Prostate gland (tissue), 2 donors: ENCODE measurements around the gene ZBTB7C. TPM values are rescaled to one million over a fixed set of nuclear protein-coding genes. Genes with fewer than 3 reads are reported as not detected.
"Not testable (repeated sequence)": the region's sequence is repeated elsewhere in the genome, so short reads cannot be mapped to it uniquely, and the experiment has no call there.

Experiments
- DNase-seq: peaks from one replicate; pipeline ENCODE4 v3.0.0-alpha.2; 2019; ENCODE audit warnings: low spot score
- H3K27ac ChIP-seq, 2 donors: fragments of 200-600 bp; sonication (generic); 2 replicates each; pipeline ENCODE4 v1.5.1; 2017 to 2019
- H3K27me3 ChIP-seq: fragments of 200-600 bp; sonication (generic); replicated peaks from 2 replicates; pipeline ENCODE4 v1.5.1; 2019; ENCODE audit not compliant: insufficient read depth
- H3K36me3 ChIP-seq, 2 donors: fragments of 200-600 bp; sonication (generic); 1 replicate in 1 of 2; 2 replicates in 1 of 2; pipeline versions ENCODE4 v1.5.1 to v1.8.1; 2017 to 2019
- H3K4me1 ChIP-seq: fragments of 200-600 bp; sonication (generic); replicated peaks from 2 replicates; pipeline ENCODE4 v1.5.1; 2019
- H3K4me3 ChIP-seq, 2 donors: fragments of 200-600 bp; sonication (generic); 2 replicates each; pipeline ENCODE4 v1.5.1; 2017 to 2019
- H3K9me3 ChIP-seq: fragments of 200-600 bp; sonication (generic); 2 replicates; pipeline ENCODE4 v1.5.1; 2017
- POLR2A ChIP-seq: fragments of 450-650 bp; IDR thresholded peaks from one replicate; pipeline ENCODE4 v1.6.1; 2016; ENCODE audit warnings: antibody characterized with exemption, mild to moderate bottlenecking
- POLR2AphosphoS5 ChIP-seq: sonication (generic); formaldehyde crosslinking; IDR thresholded peaks from one replicate; pipeline ENCODE4 v1.6.1; 2017; ENCODE audit warnings: antibody characterized with exemption
- WGBS: methylation state at CpG from one replicate; pipeline ENCODE4 v1.1.5; 2018; 5-methylcytosine and 5-hydroxymethylcytosine counted together
- intact Hi-C: fragments of 100-400 bp; cut with DNase I; formaldehyde crosslinking; loops from one replicate; pipeline ENCODE4 v1.14.2; 2022
- total RNA-seq, 2 donors: library from RNA; depleted of rRNA; stranded (reverse); fragments of >200 nt; gene quantifications; one replicate each; pipeline ENCODE4 v1.1.0, GENCODE V29; 2016
- TF ChIP-seq, protein P1 (sequence below), 4 experiments: fragments of 200-600 bp in 2 of 4; fragments of 450-650 bp in 2 of 4; sonication (generic) in 2 of 4; IDR thresholded peaks; 1 replicate in 3 of 4; 2 replicates in 1 of 4; pipeline ENCODE4 v1.5.1; 2016 to 2019; ENCODE audit warnings: antibody characterized with exemption in 4 of 4, mild to moderate bottlenecking in 2 of 4, moderate library complexity in 2 of 4

ZBTB7C gene
- total RNA-seq, 2 donors from 2014 or later = 14.7 to 48.9 TPM

DNA sequence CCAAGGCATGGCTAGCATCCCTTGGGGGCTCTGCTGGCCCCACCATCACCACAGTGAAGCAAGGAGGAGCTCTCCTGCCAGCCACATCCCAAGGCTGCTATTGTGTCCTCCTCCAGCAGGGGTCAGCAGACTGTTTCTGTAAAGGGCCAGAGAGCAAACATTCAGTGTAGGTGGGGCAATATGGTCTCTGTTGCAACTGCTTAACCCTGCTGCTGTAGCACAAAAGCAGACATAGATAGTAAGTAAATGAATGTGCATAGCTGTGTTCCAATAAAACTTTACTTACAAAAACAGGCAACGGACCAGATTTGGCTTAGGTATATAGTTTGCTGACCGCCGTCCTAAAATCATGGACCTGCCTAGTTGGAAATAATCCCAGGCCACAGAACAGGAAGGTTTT is 36.4 kb upstream of the ZBTB7C start:
- peak; percentile 4 for TF ChIP-seq POLR2AphosphoS5
- TF ChIP-seq POLR2A = no peak
- TF ChIP-seq, protein P1, sequence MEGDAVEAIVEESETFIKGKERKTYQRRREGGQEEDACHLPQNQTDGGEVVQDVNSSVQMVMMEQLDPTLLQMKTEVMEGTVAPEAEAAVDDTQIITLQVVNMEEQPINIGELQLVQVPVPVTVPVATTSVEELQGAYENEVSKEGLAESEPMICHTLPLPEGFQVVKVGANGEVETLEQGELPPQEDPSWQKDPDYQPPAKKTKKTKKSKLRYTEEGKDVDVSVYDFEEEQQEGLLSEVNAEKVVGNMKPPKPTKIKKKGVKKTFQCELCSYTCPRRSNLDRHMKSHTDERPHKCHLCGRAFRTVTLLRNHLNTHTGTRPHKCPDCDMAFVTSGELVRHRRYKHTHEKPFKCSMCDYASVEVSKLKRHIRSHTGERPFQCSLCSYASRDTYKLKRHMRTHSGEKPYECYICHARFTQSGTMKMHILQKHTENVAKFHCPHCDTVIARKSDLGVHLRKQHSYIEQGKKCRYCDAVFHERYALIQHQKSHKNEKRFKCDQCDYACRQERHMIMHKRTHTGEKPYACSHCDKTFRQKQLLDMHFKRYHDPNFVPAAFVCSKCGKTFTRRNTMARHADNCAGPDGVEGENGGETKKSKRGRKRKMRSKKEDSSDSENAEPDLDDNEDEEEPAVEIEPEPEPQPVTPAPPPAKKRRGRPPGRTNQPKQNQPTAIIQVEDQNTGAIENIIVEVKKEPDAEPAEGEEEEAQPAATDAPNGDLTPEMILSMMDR (IDR thresholded peaks at IDR 0.05) = peak; percentile 44 to 92 (median 58)
- Histone ChIP-seq H3K27me3 (no peaks in the 10 kb centered on the region), H3K9me3 (no peaks in the 10 kb centered on the region), H3K4me1 (no peaks in the 10 kb centered on the region), H3K4me3 (no peak overlapping the region), H3K27ac (no peak overlapping the region), H3K36me3 (no peaks in the 10 kb centered on the region)
- 64% methylated on average over 3 of the region's 3 CpGs for WGBS
- peak; percentile 57 for DNase-seq
- intact Hi-C loops = loop anchor here (5.0 kb wide), 1 partner anchor 213 kb away; no protein-coding TSS in a partner anchor

DNA sequence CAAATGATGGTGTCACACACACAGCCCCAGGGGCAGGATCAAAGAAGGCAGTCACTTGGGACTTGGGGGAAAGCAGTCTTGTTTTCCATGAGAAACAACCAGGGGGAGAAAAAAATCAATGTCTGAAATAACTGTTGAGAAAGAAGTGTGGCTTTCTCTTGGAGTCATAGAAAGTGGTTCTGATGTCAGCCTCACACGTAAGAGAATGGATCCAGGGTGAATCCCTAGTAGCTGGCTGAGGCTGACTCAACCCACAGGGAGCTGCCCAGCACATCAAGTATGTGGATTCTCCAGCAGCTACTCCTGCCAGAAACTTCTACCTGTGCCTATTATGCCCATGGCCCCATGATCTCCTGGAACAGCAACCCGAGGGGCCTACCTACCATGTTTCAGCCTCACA is 33.6 kb upstream of the ZBTB7C start:
- Histone ChIP-seq H3K4me3 (no peak overlapping the region), H3K4me1 (no peaks in the 10 kb centered on the region), H3K36me3 (no peaks in the 10 kb centered on the region), H3K27me3 (no peaks in the 10 kb centered on the region), H3K9me3 (no peaks in the 10 kb centered on the region), H3K27ac (no peak overlapping the region)
- WGBS = 84% methylated on average over 2 of the region's 2 CpGs
- no peak for DNase-seq
- TF ChIP-seq POLR2AphosphoS5 (no peak), POLR2A (no peak)
- TF ChIP-seq, protein P1 (IDR thresholded peaks at IDR 0.05) = no peak
- intact Hi-C loops = no loop called here

DNA sequence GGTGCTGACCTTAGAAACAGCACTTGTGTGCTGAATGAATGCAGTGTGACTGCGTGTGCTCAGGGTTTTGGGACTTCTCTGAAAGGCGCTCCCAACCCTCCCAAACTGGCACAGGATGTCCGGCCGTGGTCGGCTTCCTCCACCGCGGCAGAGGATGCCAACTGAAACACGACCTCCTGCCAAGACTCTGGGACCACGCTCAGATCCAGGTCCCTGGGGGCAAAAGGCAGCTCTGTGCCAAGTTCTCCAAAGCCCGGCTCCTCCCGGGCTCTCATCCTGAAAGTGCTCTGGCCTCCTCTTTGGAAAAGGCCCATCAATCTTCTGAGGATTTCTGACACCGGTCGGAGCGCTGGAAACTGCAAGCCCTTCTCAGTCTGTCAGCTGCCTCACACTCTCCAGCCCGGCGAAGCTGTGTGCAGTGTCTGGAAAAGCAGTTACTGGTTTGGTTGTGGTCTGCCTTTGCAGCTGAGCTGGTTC is 32.3 kb upstream of the ZBTB7C start:
- Histone ChIP-seq H3K4me1 (no peaks in the 10 kb centered on the region), H3K4me3 (no peak overlapping the region), H3K36me3 (no peaks in the 10 kb centered on the region), H3K9me3 (no peaks in the 10 kb centered on the region), H3K27ac (no peak overlapping the region), H3K27me3 (no peaks in the 10 kb centered on the region)
- TF ChIP-seq POLR2AphosphoS5 (no peak), POLR2A (no peak)
- TF ChIP-seq, protein P1 (IDR thresholded peaks at IDR 0.05) = no peak
- 2% methylated on average over 15 of the region's 16 CpGs for WGBS
- no peak for DNase-seq
- intact Hi-C loops = no loop called here

DNA sequence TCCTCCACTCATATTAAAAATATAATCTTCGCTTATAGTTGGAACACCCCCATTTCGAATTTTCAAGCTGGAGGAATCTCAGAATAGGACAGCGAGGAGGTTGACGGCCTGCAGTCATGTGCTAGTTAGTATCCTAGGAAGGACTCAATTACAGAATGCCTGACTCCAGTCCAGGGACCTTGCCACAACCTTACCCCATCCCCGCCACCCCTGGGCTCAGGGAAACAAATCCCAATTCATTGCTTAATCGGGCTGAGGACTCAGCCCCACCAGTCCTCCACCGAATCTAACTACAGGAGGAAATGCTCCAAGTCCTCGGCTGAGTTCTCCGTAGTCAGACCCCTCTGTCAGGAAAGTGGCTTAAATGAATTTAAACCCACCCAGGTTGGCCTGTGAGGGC is 31.7 kb upstream of the ZBTB7C start:
- H3K9me3 ChIP-seq = no peaks in the 10 kb centered on the region
- intact Hi-C loops = no loop called here
- no peak overlapping the region for H3K27ac ChIP-seq
- H3K4me1 ChIP-seq = no peaks in the 10 kb centered on the region
- H3K36me3 ChIP-seq = no peaks in the 10 kb centered on the region
- no peaks in the 10 kb centered on the region for H3K27me3 ChIP-seq
- no peak for DNase-seq
- TF ChIP-seq, protein P1 (IDR thresholded peaks at IDR 0.05) = no peak
- WGBS = 73% methylated on average over 9 of the region's 9 CpGs
- H3K4me3 ChIP-seq = no peak overlapping the region

DNA sequence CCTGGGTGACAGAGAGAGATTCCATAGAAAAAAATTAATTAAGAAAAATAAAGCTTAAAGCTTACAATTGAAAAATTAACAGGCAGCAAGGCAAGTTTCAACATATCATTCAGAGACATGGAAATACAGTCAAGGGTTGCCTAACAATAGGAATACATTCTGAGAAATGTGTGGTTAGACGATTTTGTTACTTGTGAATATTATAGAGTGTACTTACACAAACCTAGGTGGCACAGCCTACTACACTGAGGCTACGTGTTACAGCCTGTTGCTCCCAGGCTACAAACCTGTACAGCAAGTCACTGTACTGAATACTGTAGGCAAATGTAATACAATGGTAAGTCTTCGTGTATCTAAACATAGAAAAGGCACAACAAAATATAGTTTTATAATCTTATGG is 27.7 kb upstream of the ZBTB7C start:
- Histone ChIP-seq H3K9me3 (no peaks in the 10 kb centered on the region), H3K27ac (no peak overlapping the region), H3K36me3 (no peaks in the 10 kb centered on the region), H3K27me3 (no peaks in the 10 kb centered on the region), H3K4me3 (no peak overlapping the region), H3K4me1 (no peaks in the 10 kb centered on the region)
- no peak for TF ChIP-seq POLR2AphosphoS5
- TF ChIP-seq, protein P1 (IDR thresholded peaks at IDR 0.05) = no peak
- no peak for TF ChIP-seq POLR2A
- intact Hi-C loops = no loop called here
- no peak for DNase-seq
- 46% methylated on average over 3 of the region's 3 CpGs for WGBS

DNA sequence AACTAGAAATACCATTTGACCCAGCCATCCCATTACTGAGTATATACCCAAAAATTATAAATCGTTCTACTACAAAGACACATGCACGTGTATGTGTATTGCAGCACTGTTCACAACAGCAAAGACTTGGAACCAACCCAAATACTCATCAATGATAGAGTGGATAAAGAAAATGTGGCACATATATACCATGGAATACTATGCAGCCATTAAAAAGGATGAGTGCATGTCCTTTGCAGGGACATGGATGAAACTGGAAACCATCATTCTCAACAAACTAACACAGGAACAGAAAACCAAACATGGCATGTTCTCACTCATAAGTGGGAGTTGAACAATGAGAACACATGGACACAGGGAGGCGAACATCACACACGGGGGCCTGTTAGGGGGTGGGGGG is 25.2 kb upstream of the ZBTB7C start:
- H3K36me3 ChIP-seq, H3K4me3 ChIP-seq, DNase-seq, H3K9me3 ChIP-seq, H3K27ac ChIP-seq, intact Hi-C loops, H3K4me1 ChIP-seq, H3K27me3 ChIP-seq: not testable (repeated sequence)
- WGBS = 96% methylated on average over 4 of the region's 4 CpGs
